ENCODE data around the gene DHRS1.

The DHRS1 gene

GRCh38 chr14:24241829-24242443 lies 57.6 kb downstream of the DHRS1 start:
- DNase-seq = no peak

All from right forelimb (tissue), 1 donor.